Upper lobe of left lung (tissue), 4 donors: Measurements from ENCODE around the gene LPIN1.

Source experiments
- CTCF ChIP-seq, 6 experiments: fragments of 450-650 bp in 4 of 6; fragments of 200-600 bp in 2 of 6; sonication (generic) in 2 of 6; IDR thresholded peaks; one replicate each; pipeline ENCODE4 v1.5.1; 2016 to 2019; ENCODE audit warnings: antibody characterized with exemption in 6 of 6
- POLR2A ChIP-seq, 4 donors: fragments of 450-650 bp; IDR thresholded peaks; one replicate each; pipeline ENCODE4 v1.5.1; 2016 to 2017; ENCODE audit warnings: antibody characterized with exemption in 4 of 4, mild to moderate bottlenecking in 2 of 4
- POLR2AphosphoS5 ChIP-seq, 2 donors: sonication (generic); formaldehyde crosslinking; IDR thresholded peaks; one replicate each; pipeline ENCODE4 v1.5.1; 2017; ENCODE audit warnings: antibody characterized with exemption in 2 of 2

GRCh38 chr2:11746807-11747459, 501 bp downstream of the LPIN1 start:
- TF ChIP-seq CTCF (IDR thresholded peaks at IDR 0.05) (no peak), POLR2A (IDR thresholded peaks at IDR 0.05) (peak in 1 of 4 donors; percentile 4), POLR2AphosphoS5 (IDR thresholded peaks at IDR 0.05) (peak in 1 of 2 donors; percentile 2)
